B cell (primary cell): ENCODE data around the gene MBP. TPM values are rescaled to one million over a fixed set of nuclear protein-coding genes. Genes with fewer than 3 reads are reported as not detected.
A peak's percentile ranks its signal among the peaks of the same experiment; 100 is the strongest.

Source experiments
- ATAC-seq: fragments of 200-7000 bp; cut with Tn5 transposase; one replicate; pipeline ENCODE4 v1.10.0; 2021; ENCODE audit warnings: low read depth, mild to moderate bottlenecking, moderate number of reproducible peaks, moderate library complexity
- CTCF ChIA-PET: fragments of 350-600 bp; sonication (Branson Sonifier 250); formaldehyde crosslinking; loops from one replicate; lab custom pipeline; 2021; ENCODE audit warnings: antibody characterized with exemption, inconsistent platforms; lab: Charles Lee
- POLR2A ChIA-PET: fragments of 350-600 bp; sonication (Branson Sonifier 250); formaldehyde crosslinking; loops from one replicate; lab custom pipeline; 2021; ENCODE audit warnings: antibody characterized with exemption; lab: Charles Lee
- DNase-seq: peaks from one replicate; pipeline ENCODE4 v3.0.0; 2013
- H2AFZ ChIP-seq: 2 replicates; pipeline ENCODE4 v1.6.1; 2012; ENCODE audit warnings: mild to moderate bottlenecking, low read depth, low read length; ENCODE audit not compliant: insufficient read depth, poor library complexity, severe bottlenecking
- H3K27ac ChIP-seq, 2 donors: 1 replicate in 1 of 2; 2 replicates in 1 of 2; pipeline ENCODE4 v1.5.1; 2012 to 2013; ENCODE audit warnings: low read length in 2 of 2, mild to moderate bottlenecking in 2 of 2, moderate library complexity in 1 of 2
- H3K27me3 ChIP-seq, 4 experiments: fragments of 200-600 bp in 1 of 4; sonication (generic) in 1 of 4; replicated peaks in 1 of 4; 1 replicate in 2 of 4; 2 replicates in 2 of 4; pipeline versions ENCODE4 v1.6.1 to v1.7.0; 2013 to 2016; ENCODE audit warnings: low read length in 3 of 4, mild to moderate bottlenecking in 2 of 4, mixed read lengths in 1 of 4, moderate library complexity in 1 of 4; ENCODE audit not compliant: insufficient read depth in 4 of 4, control insufficient read depth in 3 of 4; ENCODE audit errors: control extremely low read depth in 1 of 4
- H3K36me3 ChIP-seq, 2 experiments: replicated peaks in 1 of 2; 1 replicate in 1 of 2; 2 replicates in 1 of 2; pipeline versions ENCODE4 v1.6.1 to v1.7.1; 2013; ENCODE audit warnings: low read length in 1 of 2; ENCODE audit not compliant: insufficient read depth in 2 of 2, control insufficient read depth in 1 of 2; ENCODE audit errors: control extremely low read depth in 1 of 2, extremely low read depth in 1 of 2
- H3K4me1 ChIP-seq, 2 donors: fragments of 200-600 bp in 1 of 2; sonication (generic) in 1 of 2; 1 replicate in 1 of 2; 2 replicates in 1 of 2; pipeline versions ENCODE4 v1.5.1 to v1.6.1; 2013 to 2017; ENCODE audit warnings: low read length in 2 of 2; ENCODE audit not compliant: control insufficient read depth in 2 of 2, insufficient read depth in 2 of 2
- H3K4me2 ChIP-seq: replicated peaks from 2 replicates; pipeline ENCODE3; 2012; ENCODE audit warnings: mild to moderate bottlenecking, low read depth, low read length; ENCODE audit not compliant: poor library complexity, severe bottlenecking
- H3K4me3 ChIP-seq, 5 experiments: fragments of 200-600 bp in 1 of 5; sonication (generic) in 1 of 5; 1 replicate in 3 of 5; 2 replicates in 2 of 5; pipeline versions ENCODE4 v1.5.1 to v1.7.0; 2011 to 2016; ENCODE audit warnings: low read length in 4 of 5, mild to moderate bottlenecking in 4 of 5, low read depth in 2 of 5, control low read depth in 1 of 5, moderate library complexity in 1 of 5; ENCODE audit not compliant: insufficient read depth in 1 of 5; ENCODE audit errors: control extremely low read depth in 1 of 5, extremely low read depth in 1 of 5
- H3K79me2 ChIP-seq: fragments of 200-600 bp; sonication (generic); one replicate; pipeline ENCODE4 v1.6.0; 2016; ENCODE audit warnings: low read length; ENCODE audit not compliant: control insufficient read depth, insufficient read depth
- H3K9ac ChIP-seq: fragments of 200-600 bp; sonication (generic); 2 replicates; pipeline ENCODE4 v1.6.1; 2017; ENCODE audit warnings: mild to moderate bottlenecking, low read length, moderate library complexity
- H3K9me3 ChIP-seq, 3 donors: one replicate each; pipeline versions ENCODE4 v1.6.1 to v1.7.1; 2013; ENCODE audit warnings: low read length in 2 of 3; ENCODE audit not compliant: control insufficient read depth in 2 of 3, insufficient read depth in 1 of 3; ENCODE audit errors: control extremely low read depth in 1 of 3
- H4K20me1 ChIP-seq: 2 replicates; pipeline ENCODE4 v1.6.0; 2012; ENCODE audit warnings: mild to moderate bottlenecking, low read length; ENCODE audit not compliant: insufficient read depth, control insufficient read depth, poor library complexity, severe bottlenecking
- H3K27ac Mint-ChIP-seq: one replicate; pipeline ENCODE4 v1.8.0; 2021; ENCODE audit warnings: mixed read lengths
- H3K27me3 Mint-ChIP-seq: one replicate; pipeline ENCODE4 v1.8.0; 2021; ENCODE audit warnings: mixed read lengths
- H3K4me1 Mint-ChIP-seq: one replicate; pipeline ENCODE4 v1.8.0; 2021; ENCODE audit warnings: mixed read lengths
- H3K4me3 Mint-ChIP-seq: one replicate; pipeline ENCODE4 v1.8.0; 2021; ENCODE audit warnings: mixed read lengths
- H3K9me3 Mint-ChIP-seq: one replicate; pipeline ENCODE4 v1.8.0; 2022; ENCODE audit warnings: mixed read lengths; ENCODE audit not compliant: insufficient read depth
- EZH2 ChIP-seq: IDR thresholded peaks from 2 replicates; pipeline ENCODE4 v1.6.1; 2012; ENCODE audit warnings: borderline replicate concordance, low read depth, mild to moderate bottlenecking, moderate library complexity, low read length; ENCODE audit not compliant: insufficient read depth, poor library complexity, severe bottlenecking
- WGBS: methylation state at CpG from one replicate; pipeline ENCODE4 v1.1.5; 2013; ENCODE audit warnings: missing lambda C conversion rate; ENCODE audit not compliant: insufficient coverage; 5-methylcytosine and 5-hydroxymethylcytosine counted together
- intact Hi-C: fragments of 100-400 bp; cut with micrococcal nuclease; formaldehyde crosslinking; loops from one replicate; pipeline ENCODE4 v1.10.0; 2022
- polyA plus RNA-seq: library from polyadenylated mRNA; depleted of rRNA; stranded (reverse); fragments of >200 nt; gene quantifications from 2 replicates; pipeline ENCODE4 v1.2.3, GENCODE V29; 2012
- total RNA-seq, 2 donors: library from RNA; stranded (reverse); fragments of 120-200 nt in 1 of 2; gene quantifications; 1 replicate in 1 of 2; 2 replicates in 1 of 2; pipeline versions ENCODE4 v1.2.3 to v1.2.4, GENCODE V29; 2013 to 2022
- TF ChIP-seq, protein P1 (sequence below): fragments of 200-600 bp; IDR thresholded peaks from one replicate; pipeline ENCODE4 v1.8.0; 2022; ENCODE audit warnings: antibody characterized with exemption, mild to moderate bottlenecking

Gene MBP
- total and polyA plus RNA-seq, 2 donors (not counting 1 experiment from before 2014, with no cell fraction given) = 30.1 to 192 TPM

- Histone ChIP-seq H3K79me2 (peaks cover 90% of the 10 kb centered on the region), H3K4me3 (no peak overlapping the region), H3K4me2 (no peak overlapping the region), H3K36me3 (peaks cover 4 to 38% of the 10 kb centered on the region in 2 experiments), H3K27me3 (no peaks in the 10 kb centered on the region), H3K27ac (peak overlapping the region in 1 of 2 donors; percentile 9), H3K4me1 (peaks cover 21 to 35% of the 10 kb centered on the region in 2 donors), H3K9ac (no peak overlapping the region), H2AFZ (no peak overlapping the region), H4K20me1 (peaks cover 17% of the 10 kb centered on the region), H3K9me3 (no peaks in the 10 kb centered on the region)
- ChIA-PET CTCF (interaction anchor here (1.4 to 8.2 kb wide), 4 partner anchors 10 to 49 kb away, joined by 3 to 91 read pairs (median 8); no protein-coding TSS in a partner anchor), POLR2A (interaction anchor here (0.5 to 1.3 kb wide), 3 partner anchors 10 to 25 kb away, joined by 3 to 6 read pairs (median 3); no protein-coding TSS in a partner anchor)
- DNase-seq = no peak
- peak overlapping the region; percentile 50 for H3K27ac Mint-ChIP-seq
- no peak overlapping the region for H3K4me3 Mint-ChIP-seq
- no peak for ATAC-seq
- no peaks in the 10 kb centered on the region for H3K9me3 Mint-ChIP-seq
- TF ChIP-seq EZH2 = no peak
- TF ChIP-seq, protein P1, sequence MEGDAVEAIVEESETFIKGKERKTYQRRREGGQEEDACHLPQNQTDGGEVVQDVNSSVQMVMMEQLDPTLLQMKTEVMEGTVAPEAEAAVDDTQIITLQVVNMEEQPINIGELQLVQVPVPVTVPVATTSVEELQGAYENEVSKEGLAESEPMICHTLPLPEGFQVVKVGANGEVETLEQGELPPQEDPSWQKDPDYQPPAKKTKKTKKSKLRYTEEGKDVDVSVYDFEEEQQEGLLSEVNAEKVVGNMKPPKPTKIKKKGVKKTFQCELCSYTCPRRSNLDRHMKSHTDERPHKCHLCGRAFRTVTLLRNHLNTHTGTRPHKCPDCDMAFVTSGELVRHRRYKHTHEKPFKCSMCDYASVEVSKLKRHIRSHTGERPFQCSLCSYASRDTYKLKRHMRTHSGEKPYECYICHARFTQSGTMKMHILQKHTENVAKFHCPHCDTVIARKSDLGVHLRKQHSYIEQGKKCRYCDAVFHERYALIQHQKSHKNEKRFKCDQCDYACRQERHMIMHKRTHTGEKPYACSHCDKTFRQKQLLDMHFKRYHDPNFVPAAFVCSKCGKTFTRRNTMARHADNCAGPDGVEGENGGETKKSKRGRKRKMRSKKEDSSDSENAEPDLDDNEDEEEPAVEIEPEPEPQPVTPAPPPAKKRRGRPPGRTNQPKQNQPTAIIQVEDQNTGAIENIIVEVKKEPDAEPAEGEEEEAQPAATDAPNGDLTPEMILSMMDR = no peak
- intact Hi-C loops = no loop called here
- peaks cover 78% of the 10 kb centered on the region for H3K4me1 Mint-ChIP-seq
- H3K27me3 Mint-ChIP-seq = no peaks in the 10 kb centered on the region
- 70% methylated on average over 7 of the region's 7 CpGs for WGBS
Measured at GRCh38 chr18:77072566-77072965, 60.0 kb downstream of the MBP start.

GRCh38 chr18:77071711-77072292 lies 60.8 kb downstream of the MBP start:
- Histone ChIP-seq H3K4me2 (no peak overlapping the region), H3K4me1 (peaks cover 28 to 42% of the 10 kb centered on the region in 2 donors), H2AFZ (no peak overlapping the region), H3K36me3 (peaks cover 4 to 38% of the 10 kb centered on the region in 2 experiments), H3K9ac (no peak overlapping the region), H3K79me2 (peaks cover 90% of the 10 kb centered on the region), H3K27me3 (no peaks in the 10 kb centered on the region), H3K27ac (peak overlapping the region in 1 of 2 donors; percentile 31), H3K9me3 (no peaks in the 10 kb centered on the region), H4K20me1 (peaks cover 12% of the 10 kb centered on the region), H3K4me3 (no peak overlapping the region)
- peak; percentile 15 for ATAC-seq
- DNase-seq = peak; percentile 30
- H3K9me3 Mint-ChIP-seq = no peaks in the 10 kb centered on the region
- POLR2A ChIA-PET = interaction anchor here (0.6 to 1.3 kb wide), 2 partner anchors 11 to 13 kb away, joined by 3 read pairs; no protein-coding TSS in a partner anchor
- H3K4me1 Mint-ChIP-seq = peaks cover 84% of the 10 kb centered on the region
- peak overlapping the region; percentile 66 for H3K4me3 Mint-ChIP-seq
- no peak for TF ChIP-seq EZH2
- TF ChIP-seq, protein P1 = no peak
- intact Hi-C loops = no loop called here
- H3K27me3 Mint-ChIP-seq = no peaks in the 10 kb centered on the region
- CTCF ChIA-PET = interaction anchor here (0.6 to 8.2 kb wide), 5 partner anchors 10 to 140 kb away, joined by 3 to 91 read pairs (median 6); no protein-coding TSS in a partner anchor
- H3K27ac Mint-ChIP-seq = peak overlapping the region; percentile 93
- WGBS = 100% methylated on average over 3 of the region's 10 CpGs
